UCSD-AML1 (cell line): Measurements from ENCODE around the gene PPM1A.

ENCODE experiments used
- DNase-seq: peaks from one replicate; lab custom pipeline; 2025; ENCODE audit not compliant: unreplicated experiment; lab: John Stamatoyannopoulos, UW

Gene PPM1A

DNA sequence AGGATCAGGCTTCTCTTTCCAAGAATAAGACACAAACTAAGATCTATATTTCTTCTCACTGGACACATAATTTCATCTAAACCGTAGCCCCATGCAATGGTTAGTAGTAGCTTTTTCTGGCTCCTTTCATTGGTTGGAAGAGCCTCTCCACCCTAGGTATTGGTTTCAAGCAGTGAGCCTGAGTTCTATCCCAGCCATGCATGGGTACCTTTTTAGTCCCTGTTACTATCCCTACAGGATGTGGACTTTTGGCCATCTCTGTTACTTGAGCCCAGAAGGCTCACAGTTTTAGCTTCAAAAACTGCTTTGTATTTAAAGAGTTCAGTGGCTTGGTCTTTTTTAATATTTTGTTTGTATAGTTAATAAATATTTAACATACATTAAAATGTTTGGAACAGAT lies 16.1 kb downstream of the PPM1A start:
- DNase-seq, result no peak

DNA sequence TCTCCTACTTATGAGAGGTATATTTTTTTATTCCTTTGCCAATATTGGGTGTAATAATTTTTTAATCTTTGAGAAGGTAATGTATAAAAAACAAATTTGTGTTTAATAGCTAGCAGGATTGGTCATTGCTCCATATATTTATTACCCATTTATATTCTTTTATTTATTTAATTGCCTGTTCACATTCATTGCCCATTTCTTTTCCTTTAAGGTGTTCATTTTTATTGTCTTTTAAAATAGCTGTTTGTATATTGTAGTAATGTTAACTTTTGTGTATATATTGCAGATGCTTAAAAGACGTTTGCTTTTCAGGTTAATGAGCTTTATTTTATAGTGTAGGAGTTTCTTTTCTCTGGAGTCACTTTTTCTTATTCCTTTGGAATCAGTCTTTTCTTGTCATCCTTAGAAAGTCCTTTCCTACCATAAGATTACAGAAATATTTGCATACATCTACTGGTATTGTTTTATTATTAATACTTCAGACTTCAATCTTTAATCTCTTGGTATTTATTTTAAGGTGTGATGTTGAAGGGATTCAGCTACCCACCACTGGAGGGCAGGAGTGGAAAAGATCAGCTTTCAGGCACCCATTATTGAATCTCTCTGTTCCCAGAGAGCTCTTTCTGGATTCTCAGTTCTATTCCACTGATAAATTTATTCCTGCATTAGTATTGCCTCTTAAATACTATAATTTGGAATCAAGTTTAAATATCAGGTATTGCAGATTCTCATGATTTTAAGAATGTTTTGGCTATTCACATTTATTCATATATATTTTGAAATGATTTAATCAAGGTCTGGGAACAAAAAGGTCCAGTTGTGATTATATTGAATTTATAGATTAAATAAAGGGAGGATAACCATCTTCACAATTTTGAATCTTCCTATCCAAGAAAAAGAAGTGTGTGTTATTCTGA lies 17.3 kb downstream of the PPM1A start:
- DNase-seq, result no peak

DNA sequence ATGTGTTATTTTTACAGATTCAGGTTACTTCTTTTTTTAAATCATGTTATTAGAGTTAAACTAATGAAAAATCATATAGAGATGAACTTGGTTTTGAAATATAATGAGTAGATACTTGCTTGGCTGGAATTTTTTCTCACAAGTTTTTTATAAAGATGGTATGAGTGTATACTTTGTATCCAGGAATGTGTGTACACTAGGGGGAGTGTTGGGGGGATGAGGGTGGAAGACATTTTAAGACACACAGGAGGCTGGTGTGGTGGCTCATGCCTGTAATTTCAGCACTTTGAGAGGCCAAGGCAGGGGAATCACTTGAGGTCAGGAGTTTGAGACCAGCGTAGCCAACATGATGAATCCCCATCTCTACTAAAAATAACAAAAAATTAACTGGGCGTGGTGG lies 23.2 kb downstream of the PPM1A start:
- DNase-seq, result no peak

DNA sequence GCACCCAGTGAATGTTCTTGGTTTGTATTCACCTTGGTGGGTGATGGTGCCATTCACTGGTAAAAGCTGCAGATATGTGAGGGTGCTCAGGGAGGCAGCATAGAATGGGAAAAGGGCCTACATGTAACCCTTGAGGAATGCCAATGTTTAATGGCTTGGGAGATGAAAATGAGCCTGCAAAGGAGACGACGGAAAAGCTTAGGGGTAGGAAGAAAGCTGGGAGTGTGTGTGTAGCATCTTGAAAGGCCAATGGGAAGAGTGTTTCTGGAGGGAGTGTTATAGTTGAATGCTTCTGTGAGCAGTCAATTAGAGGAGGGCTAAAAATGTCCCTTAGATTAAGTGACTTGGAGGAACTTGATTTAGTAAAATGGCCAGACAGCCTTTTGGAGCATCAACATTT lies 24.9 kb downstream of the PPM1A start:
- DNase-seq, result no peak

DNA sequence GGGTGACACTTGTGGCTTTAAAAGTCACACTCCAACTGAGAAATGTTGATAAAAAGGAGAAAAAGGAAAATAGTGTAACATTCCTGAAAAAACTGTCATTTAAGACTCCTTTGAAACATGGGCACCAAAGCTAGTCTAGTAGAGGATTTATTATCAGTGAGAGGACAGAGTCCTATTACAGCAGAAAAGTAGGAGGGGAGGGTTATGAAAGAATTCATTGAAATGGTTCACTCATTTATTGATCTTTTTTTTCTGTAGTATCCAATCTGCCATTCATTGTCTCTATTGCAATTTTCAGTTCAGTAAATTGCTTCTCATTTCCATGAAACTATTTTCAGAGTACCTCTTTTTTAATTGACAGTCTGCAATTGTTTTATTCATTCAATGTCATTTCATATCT lies 25.4 kb downstream of the PPM1A start:
- DNase-seq, result no peak

DNA sequence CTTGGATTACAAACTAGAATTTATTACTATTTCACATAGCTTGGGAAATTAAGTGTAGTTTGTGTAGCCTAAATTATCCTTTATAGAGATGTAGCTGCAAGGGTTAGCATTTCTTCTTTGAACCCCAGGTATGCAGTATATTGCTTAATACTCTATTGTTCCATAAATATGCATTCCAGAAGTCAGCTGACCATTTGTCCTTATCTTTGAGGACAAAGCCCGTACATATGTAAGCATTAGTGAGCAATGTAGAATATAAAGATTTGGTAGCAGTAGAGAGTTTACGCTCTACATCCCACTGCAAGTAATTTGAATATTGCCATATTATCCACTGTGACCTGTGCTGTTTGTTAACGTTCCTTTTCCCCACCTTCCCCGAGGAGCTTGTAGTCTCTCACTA lies 26.9 kb downstream of the PPM1A start:
- DNase-seq, result no peak

DNA sequence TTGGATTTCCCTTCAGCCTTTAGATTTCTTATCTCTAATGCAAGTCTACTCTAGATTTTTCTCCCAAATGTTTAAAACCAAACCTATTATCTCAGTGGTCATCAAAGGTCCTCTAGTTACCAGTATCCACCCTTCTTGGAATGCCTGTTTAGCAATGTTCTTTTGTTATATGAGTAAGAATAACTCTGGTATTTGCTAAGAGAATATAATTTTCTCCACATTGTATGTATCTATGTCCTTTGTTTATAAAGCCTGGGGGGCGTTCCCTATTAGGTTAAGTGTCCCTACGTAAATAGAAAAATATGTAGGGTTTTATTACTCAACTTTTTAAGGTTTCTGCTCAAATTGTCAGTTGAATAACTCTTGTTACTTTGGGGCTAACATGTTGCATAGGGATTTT lies 27.3 kb downstream of the PPM1A start:
- DNase-seq, result no peak

DNA sequence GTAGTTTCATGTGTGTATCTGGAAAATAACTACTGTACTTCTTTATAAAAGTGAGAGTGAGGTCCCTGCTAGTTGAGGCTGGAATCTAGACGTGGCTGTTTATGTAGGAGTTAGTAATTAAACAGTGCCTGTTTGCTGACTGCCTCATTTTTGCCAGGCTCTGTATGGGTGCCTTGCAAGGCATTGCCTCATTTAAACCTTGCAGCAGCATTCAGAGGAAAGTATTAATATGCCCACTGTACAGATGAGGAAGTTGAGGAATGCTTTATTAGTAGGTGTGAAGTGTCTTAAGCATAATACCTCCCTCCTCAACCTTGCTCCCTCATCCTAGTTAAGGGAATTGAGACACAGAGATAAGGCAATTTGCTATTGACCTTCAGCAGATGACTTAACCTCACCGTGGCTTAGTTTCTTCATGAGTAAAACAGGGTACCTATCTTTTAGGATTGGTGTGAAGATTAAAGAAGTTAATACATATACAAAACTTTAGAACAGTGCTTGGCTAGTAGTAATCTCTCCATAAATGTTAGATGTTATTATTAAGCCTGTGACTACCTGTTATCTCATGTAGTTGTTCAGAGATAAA lies 28.7 kb downstream of the PPM1A start:
- no peak for DNase-seq

DNA sequence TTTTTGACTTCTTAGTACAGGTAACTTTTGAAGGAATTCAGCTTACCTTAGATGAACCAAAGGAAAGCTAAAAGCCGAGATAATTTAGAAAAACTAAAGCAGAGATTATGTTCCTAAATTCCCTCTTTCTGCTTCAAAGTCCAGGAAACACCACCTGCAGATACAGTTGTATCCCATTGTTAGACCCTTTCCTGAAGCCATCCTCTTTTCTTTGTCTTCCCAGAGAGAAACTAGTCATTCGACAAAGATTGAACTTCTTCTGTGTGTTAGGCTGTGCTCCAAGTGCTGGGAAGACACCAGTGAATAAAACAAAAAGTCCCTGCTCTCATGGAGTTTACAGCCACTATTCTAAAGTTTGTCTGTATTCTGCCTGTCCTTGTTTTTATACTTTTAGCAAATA lies 29.3 kb downstream of the PPM1A start:
- no peak for DNase-seq

DNA sequence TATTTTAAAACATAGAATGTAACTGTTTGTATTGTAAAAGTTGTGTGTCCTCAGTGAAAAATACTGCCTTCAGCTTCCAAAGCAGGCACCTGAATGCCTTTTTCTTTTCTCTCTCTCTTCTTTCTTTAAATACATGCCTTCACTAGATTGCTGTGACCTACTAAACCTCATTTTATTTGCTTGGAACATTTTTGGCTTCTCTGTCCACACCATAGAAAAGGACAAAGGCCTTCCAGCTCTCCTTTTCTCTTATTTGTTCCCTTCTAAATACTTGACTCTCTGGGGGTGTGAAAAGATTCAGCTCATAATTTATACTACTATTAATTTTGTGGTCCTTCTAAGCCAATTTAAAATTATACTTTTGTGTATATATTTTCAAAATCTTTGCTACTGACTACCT lies 38.4 kb downstream of the PPM1A start:
- DNase-seq, result no peak

DNA sequence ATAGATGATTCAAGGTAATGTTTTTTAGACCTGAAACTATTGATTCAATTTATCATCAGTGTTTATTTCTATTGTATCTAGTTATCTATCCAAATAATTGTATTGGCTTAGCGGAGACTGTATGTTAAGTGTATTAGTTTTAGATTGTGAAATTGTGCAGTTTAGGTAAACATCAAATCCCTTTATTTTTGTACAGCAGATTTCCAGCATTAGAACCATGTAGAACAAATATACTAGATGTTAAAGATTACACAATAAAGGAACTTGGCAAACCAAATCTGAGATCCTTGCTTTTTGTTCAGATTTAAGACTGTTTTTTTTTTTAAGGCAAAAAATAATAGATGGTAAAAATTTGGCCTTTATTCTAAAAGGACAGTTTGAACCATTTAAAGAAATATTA lies 39.3 kb downstream of the PPM1A start:
- no peak for DNase-seq

DNA sequence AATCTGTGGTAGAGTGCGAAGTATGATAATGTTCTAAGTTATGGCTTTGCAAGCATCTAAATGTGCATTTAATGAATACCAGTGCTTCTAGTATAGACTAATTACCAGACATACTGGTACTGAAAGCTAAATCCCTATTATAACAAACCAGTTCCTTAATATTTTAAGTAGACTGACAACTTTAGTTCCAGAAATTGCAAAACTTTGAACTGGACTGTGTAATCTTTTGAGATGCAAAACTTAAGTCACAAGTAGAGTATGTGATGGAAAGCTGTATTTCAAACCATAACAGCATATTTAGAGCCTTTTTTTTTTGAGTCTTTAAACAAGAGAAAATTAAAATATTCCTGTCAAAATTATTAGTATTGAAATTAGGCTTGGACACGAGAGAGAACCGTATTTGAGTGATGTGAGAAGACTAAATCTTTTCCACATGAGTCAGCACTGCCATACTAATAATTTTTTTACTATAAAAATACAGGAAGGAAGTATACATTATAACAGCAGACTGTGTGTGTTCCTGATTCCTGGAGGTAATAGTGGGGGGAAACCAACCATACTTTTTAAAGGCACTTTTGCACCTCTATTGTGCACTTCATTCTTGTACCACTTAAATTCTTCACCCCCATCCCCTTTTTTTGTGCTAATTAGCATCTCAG lies 45.5 kb downstream of the PPM1A start:
- DNase-seq, result no peak

DNA sequence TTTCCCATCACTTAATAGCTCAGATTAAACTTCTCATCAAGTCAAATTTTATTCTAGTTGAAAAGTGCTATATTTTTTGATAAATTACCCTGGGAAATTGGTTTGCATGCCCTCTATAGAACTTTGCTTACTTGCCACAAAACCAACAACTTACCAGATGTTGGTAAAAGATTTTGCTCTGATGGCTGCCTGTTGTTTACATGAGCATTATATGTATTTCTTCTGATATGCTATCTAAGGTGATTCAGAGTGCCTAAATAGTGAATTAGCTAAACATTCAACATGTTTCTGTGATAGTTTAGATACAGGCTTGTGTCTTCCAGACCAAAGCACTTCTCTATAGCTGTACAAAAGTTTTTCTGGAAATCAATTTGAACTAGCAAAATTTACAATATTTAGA lies 51.0 kb downstream of the PPM1A start:
- no peak for DNase-seq

DNA sequence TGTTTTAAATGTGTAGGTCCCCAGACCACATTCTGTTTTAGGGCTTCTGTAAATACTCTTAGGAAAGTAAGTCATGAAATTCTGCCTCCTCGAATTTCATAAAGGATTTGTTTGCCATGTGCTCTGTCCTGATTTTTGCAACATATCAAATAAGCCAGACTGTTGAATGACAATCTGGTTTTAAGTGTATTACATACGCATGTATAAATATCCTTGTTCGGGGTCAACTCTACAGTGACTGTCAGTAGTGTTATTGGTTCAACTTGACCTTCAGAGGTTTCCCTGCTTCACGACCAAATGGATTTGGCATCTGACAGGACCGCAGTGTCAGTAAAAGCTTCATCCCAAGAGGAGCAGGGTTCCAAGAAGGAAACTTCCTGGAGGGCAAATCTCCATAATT lies 52.7 kb downstream of the PPM1A start:
- DNase-seq, result no peak

DNA sequence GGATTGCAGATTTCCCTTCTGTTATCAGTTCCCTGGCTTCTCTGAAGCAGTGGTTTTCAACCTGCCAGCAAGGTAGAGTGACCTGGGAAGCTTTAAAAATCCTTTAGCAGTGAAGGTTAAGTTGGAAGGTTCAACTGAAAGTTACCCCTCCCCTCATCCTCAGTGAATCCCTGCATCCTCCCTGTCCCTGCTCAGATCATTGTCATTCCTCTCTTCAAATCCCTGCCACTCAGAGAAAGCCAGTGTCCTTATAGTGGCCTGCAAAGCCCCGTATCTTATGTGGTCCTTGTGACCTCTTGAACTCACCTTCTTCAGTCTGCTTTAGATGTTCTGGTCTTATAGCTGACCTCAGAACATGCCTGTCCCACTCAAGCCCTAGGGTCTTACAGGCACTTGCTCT lies 53.6 kb downstream of the PPM1A start:
- no peak for DNase-seq

DNA sequence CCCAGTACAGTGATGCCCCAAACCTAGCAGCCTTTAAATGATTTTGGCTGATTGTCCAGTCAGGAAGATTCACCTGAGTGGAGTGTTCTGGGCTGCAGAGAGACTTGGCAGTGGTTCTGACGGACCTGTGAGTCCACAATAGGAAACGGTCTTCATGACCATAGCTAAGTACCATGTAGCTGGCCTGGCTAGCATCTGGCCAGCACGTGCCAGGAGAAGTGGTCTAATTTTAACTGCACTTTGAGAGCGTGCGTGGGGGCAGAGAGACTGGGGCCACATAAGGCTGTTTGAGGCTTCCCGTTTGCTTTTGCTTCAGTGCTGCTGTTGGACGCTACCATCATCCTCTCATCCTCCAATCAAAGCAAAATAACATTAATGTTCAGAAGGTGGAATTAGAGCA lies 54.7 kb downstream of the PPM1A start:
- no peak for DNase-seq

DNA sequence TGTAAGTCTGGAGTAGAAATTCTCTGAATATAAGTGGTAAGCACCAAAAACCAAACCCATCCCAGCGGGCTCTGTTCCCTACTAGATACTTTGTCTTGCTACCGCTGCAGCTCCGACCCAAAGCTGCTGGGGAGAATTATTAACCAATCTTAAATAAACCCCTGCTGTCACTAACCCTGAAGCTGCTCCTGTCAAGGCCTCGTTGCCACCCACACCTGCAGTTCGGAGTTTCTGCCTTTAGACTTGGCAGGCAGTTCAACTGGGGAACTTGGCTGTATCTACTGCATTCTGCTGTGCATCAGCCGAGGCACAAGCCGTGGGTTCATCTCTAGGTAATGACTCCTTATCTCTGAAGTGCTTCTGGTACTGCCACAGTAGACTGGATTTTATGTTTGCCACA lies 55.5 kb downstream of the PPM1A start:
- no peak for DNase-seq

DNA sequence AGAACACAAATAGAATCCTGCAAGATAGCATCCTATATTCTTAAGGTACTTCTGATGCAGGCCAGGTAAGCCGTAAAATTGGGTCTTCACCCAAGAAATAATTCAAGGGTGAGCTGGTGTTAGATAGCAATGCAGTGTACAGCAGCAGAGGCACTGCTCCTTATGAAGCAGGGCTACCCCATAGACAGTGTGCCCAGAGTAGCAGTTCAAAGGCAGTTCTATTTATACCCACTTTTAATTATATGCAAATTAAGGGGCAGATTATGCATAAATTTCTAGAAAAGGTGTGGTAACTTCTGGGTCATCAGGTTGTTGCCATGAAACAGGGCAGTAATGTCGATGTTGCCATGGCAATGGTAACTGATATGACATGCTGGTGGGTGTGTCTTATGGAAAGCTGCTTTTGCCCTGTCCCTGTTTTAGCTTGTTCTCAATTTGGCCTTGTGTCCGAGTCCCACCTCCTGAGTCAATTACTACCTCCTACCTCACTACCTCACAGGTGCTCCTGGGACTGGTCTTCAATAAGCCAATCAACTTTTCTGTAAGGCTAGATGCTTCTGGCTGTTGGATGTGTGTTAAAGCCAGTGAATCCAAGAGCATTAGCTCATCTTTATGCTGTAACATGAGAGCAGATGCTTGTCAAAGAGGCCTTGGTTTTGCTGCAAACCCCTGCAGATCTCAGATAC lies 61.0 kb downstream of the PPM1A start:
- no peak for DNase-seq

DNA sequence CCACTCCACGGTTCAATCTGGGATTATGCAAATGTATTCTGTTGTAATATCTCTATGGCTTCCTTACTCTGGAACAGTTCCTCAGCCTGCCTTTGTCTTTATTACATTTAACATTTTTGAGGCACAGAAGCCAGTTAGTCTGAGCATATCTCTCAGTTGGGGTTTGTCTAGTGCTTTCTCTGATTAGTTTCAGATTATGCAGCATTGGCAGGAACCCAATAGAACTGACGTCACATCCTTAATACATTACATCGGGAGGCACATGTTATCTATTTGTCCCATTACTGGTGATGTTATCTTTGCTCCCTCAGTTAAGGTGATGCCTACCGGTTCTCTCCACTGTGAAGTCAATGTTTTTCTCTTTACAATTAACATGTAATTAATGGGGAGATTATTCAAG lies 62.4 kb downstream of the PPM1A start:
- no peak for DNase-seq

DNA sequence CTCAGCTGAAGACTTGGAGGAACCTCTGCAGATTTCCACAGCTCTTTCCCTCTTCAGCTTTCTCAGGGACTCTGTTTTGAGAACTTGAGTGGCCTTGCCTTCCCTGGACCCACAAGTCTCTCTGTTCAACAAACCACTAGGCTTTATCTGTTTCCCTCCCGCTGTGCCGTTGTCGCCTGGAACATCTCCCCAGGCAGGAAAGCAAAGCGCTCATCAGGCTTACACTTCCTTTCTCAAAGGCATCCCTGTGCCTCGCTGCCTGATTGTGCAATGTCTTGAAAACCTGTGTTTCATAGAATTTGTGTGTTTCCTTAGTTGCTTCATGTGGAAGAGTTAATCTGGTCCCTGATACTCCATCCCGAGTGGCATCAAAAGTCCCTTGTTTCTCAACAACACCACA lies 64.1 kb downstream of the PPM1A start:
- DNase-seq, result peak; percentile 18

DNA sequence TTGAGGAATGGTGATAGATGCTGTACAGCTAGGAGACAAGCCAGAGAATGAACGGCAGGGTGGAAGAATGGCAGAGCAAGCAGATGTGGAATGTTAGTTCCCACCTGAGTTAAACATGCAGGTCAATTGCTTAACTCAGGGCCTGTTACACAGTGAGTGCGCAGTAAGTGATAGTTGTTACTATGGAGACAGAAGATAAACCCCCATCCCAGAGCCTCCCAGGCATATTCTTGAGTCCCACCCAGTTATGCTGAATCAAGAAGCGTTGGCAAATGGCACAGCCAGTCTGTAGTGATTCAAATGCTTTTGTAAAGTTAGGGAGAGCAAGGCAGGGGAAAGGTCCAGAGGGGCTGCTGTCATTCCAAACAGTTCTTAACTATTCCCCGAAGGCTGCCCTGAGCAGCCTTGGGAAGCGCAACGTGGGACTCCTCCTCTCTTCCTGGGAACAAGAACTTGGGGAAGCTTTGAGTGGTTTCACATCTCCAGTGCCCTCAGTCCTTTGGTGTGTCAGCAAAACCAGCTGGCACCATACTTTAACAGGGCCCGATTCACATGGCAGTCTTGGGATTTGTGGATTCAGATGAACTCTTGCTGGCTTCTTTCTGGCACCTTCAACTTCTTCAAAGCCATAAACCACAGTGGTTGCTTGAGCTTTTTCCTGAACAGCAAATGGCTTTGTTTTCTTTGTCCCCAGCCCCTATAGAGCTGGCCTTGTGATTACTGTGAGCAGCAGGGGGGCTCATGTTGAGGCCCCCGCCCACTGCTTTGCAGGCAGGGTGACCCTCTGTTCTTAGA lies 66.4 kb downstream of the PPM1A start:
- DNase-seq, result no peak
